Activated T-cell treated with anti-CD3 and anti-CD28 coated beads for 24 hours (primary cell): Measurements from ENCODE around the gene HIC1.

ENCODE experiments used
- DNase-seq: peaks from one replicate; pipeline ENCODE4 v3.0.0-alpha.2; 2020; ENCODE audit warnings: low read depth

Gene HIC1

GRCh38 chr17:2025622-2026309, 29.1 kb upstream of the HIC1 start:
- DNase-seq, result no peak

DNA sequence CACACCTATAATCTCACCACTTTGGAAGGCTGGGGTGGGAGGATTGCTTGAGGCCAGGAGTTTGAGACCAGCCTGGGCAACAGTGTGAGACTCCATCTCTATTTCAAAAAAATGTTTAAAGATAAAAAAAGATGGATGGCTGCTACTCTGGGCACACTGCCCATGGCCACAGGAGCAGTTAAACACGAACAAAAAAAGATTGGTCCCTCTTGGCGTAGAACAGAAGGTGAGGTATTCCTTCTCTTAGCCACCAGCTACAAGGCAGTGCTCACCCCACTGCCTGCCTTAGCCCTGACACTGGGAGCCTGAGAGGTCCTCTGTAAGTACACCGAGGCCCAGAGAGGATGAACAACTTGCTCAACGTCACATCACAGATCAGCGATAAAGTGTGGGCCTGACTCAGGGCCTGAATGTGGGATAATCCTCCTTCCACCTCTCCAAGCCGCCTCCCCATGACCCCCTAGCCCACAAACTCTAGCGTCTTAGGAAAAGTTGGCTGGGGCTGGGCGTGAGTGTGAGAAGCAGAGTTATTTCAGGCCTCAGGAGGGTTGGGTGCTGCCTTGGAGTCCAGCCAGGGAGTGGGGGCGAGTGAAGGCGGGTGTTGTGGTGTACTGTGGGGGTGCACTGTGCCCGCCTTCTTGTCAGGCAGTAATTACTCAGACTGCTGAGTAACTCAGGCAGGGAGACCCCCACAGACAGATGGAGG, 27.2 kb upstream of the HIC1 start:
- DNase-seq, result no peak

GRCh38 chr17:2028234-2028614, 26.7 kb upstream of the HIC1 start:
- DNase-seq, result no peak

DNA sequence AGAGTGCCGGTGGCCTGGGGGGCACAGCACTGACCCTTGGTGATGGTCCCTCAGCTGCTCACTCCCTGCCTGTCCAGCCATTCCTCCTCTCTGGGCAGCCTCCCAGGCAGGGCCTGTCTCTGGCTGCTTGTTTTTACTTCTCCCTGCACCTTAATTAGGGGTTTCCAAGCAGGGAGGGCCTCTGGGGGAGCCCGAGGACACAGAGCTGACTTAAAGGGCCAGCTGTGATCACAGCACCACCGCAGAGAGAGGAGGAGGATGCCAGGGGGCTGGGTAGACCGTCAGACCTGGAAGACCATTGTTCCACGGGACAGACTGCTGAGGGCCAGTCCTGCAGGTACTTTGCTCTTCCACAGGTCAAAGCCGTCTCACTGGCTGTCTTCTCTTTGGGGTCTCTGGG, 26.2 kb upstream of the HIC1 start:
- DNase-seq, result no peak

- DNase-seq, result peak; percentile 83
Observed at GRCh38 chr17:2029911-2030778, 24.8 kb upstream of the HIC1 start, which contains the start of gene DPH1. Gene DPH1, plus strand, starts transcription at chr17:2030153. Its CDS starts 17 bp downstream, at chr17:2030170.

DNA sequence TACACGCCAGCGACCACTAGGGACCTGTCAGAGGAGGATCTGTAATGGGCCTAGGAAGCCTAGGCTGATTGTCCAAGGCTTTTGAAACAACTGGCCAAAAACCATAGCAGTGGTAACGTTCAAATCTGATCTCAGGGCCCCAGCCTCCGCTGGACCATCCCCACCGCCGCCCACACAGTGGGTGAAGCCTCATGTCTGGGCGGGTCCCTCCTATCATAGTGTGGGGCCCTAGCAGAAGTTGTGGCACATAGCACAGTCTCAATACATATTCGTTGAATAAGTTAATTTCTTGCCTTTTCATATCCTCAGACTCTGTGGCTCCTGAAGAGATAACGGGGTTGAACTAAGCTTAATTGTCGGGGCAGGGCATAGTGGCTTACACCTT, 24.1 kb upstream of the HIC1 start:
- no peak for DNase-seq

GRCh38 chr17:2033153-2033552, 21.8 kb upstream of the HIC1 start:
- DNase-seq, result no peak

DNA sequence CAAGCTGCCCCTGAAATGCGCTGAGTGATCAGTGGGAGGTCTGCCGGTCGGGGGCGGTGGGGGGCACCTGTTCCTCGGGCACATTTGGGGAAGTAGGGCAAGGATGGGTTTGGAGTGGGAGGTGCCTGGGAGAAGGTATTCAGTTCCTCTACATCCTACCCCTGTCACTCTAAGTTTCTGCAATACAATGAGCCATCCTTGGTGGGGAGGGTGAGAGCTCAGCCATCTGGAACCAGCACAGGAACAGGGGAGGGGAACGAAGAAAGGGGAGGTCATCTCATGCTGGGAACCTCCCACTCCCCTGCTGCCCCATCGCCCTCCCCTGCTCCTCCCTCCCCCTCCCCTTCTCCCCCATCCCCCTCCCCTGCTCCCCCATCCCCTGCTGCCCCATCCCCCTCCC, 20.7 kb upstream of the HIC1 start:
- DNase-seq, result no peak

- DNase-seq, result no peak
Observed at GRCh38 chr17:2034806-2035540, 19.9 kb upstream of the HIC1 start.

DNA sequence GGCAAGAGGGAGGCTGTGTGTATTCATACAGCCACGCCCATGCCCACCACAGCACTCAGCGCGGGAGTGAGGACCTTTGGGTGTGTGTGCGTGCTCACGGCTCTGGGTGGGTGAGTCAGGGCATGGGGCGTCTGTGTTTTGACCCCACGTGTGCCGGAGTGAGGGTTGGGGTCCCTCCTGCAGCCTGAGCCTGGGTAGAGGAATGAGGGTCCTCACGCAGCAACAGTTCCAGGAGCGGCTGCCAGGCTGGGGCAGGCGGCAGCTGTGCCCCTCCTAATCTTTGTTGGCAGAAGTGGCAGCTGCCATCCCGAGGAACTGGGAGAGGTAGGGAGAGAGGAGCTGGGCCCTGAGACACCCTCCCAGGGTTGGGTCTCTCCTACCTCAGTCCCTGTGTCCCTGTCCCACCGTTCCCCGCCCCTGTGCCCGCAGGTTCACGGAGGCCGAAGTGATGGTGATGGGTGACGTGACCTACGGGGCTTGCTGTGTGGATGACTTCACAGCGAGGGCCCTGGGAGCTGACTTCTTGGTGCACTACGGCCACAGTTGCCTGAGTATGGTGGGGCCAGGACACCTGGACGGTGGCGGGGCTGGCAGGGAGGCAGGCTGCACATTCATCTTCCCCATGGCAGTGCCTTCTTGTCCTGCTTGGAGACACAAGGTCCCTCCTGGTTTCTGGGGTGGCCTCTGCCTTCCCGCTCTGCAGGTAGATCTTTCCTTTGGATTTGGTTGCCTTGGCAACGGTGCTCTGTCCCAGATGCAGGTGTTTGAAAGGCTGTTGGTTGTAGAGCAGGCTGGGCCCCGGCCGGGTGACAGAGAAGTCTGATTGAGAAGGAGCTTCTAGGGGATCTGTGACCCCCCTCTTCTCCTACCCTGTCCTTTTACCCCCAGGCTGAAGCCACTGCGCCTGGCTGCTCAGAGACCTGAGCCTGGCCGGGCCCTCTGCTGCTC, 19.1 kb upstream of the HIC1 start:
- DNase-seq, result no peak

DNA sequence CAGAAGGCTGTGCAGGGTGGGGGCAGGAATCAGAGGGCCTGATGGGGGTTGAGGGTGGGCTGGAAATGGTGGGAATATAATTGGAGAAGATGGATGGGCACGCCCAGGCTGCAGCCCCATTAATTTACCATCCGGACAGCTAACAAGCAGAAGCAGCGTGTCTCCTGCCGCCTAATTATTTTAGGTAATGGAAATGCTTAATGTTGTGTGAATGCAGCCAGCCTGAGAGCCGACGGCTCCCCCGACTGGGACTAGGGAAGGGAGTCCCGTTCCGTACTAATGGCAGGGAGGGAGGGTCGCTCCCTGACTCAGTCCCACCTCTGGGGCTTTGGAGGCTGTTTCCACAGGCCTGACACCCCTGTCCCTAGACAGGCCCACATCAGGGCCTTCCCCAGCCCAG, 17.7 kb upstream of the HIC1 start:
- no peak for DNase-seq

- no peak for DNase-seq
Observed at GRCh38 chr17:2040219-2040827, 14.6 kb upstream of the HIC1 start.

GRCh38 chr17:2040942-2041560, 13.9 kb upstream of the HIC1 start:
- no peak for DNase-seq

DNA sequence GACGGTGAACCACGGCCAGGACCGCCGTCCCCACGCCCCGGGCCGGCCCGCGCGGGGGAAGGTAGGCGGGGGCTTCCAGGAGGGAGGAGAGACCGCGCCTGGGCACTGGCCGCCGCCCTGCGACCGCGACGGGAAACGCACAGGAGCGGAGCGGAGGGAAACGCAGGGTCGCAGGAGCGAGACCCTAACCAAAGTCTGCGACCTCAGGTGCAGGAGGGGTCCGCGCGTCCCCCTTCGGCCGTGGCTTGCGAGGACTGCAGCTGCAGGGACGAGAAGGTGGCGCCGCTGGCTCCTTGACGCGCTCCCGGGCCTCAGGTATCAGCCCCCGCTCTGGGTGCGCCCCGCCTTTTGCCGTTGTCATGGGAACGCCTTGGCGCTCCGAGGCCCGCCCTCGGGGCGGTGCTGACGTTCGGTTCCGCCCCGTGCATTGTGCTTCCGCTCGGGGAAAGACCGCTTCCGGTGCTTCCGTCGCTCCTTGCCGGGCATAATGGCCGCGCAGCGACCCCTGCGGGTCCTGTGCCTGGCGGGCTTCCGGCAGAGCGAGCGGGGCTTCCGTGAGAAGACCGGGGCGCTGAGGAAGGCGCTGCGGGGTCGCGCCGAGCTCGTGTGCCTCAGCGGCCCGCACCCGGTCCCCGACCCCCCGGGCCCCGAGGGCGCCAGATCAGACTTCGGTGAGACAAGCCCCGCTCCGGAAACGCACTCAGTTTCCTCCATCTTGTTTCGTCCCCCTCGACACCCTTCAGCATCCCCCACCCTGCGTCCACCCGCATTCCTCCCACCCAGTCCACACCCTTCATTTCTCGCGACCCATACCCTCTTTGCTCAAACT, 13.1 kb upstream of the HIC1 start, which contains the start of gene OVCA2:
Gene OVCA2 (plus strand): TSS at position 462 of the 829 bp plus-strand sequence. CDS start 26 bp downstream, at position 488.
- peak; percentile 96 for DNase-seq

GRCh38 chr17:2042390-2042847, 12.5 kb upstream of the HIC1 start:
- DNase-seq, result no peak

DNA sequence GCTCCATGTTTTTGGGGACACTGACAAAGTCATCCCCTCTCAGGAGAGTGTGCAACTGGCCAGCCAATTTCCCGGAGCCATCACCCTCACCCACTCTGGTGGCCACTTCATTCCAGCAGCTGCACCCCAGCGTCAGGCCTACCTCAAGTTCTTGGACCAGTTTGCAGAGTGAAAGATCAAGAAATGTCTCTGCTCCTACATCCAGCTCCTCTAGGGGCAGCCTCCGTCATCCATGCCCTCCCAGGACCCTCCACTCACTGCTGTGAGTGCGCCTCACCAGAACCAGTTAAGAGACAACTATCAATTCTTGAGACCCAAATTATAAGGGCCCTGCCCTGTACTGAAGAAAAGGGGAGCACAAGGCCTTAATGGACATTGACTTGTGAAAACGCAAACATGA, 12.0 kb upstream of the HIC1 start:
- no peak for DNase-seq

DNA sequence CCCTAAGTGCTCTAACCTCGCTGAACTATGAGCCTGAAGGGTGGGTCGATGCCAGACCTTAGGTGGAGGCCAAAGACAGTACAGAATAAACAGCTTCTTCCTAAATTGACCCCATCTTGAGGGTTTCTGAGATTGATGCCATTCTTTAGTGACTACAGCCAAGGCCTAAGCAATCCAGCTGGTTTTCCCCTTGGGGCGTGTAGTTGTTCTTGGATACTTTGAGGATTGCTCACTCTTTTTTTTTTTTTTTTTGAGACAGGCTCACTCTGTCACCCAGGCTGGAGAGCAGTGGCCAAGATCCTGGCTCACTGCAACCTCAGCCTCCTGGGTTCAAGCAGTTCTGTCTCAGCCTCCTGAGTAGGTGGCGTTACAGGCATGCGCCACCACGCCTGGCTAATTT, 11.1 kb upstream of the HIC1 start:
- DNase-seq, result no peak

GRCh38 chr17:2044263-2044894, 10.5 kb upstream of the HIC1 start:
- DNase-seq, result no peak
